CD14-positive monocyte (primary cell): ENCODE measurements around the gene MED8. TPM values are rescaled to one million over a fixed set of nuclear protein-coding genes. Genes with fewer than 3 reads are reported as not detected.

Source experiments
- DNase-seq, 3 donors: peaks; one replicate each; pipeline ENCODE4 v3.0.0-alpha.2; 2011 to 2022
- H2AFZ ChIP-seq: 2 replicates; pipeline ENCODE4 v1.6.0; 2012; ENCODE audit warnings: mild to moderate bottlenecking, low read depth, low read length, inconsistent platforms; ENCODE audit not compliant: insufficient read depth, poor library complexity, severe bottlenecking
- H3K27ac ChIP-seq, 2 donors: 1 replicate in 1 of 2; 2 replicates in 1 of 2; pipeline ENCODE4 v1.5.1; 2012 to 2013; ENCODE audit warnings: low read length in 2 of 2, control low read depth in 1 of 2, inconsistent platforms in 1 of 2, low read depth in 1 of 2, mild to moderate bottlenecking in 1 of 2
- H3K27me3 ChIP-seq, 2 donors: one replicate each; pipeline versions ENCODE4 v1.6.0 to v1.6.1; 2011 to 2013; ENCODE audit warnings: low read length in 2 of 2; ENCODE audit not compliant: control insufficient read depth in 2 of 2, insufficient read depth in 2 of 2
- H3K36me3 ChIP-seq, 2 donors: replicated peaks in 1 of 2; 1 replicate in 1 of 2; 2 replicates in 1 of 2; pipeline versions ENCODE4 v1.5.1 to v1.6.1; 2012 to 2013; ENCODE audit warnings: low read length in 2 of 2, control low read depth in 1 of 2, inconsistent platforms in 1 of 2, mild to moderate bottlenecking in 1 of 2; ENCODE audit not compliant: insufficient read depth in 2 of 2, control insufficient read depth in 1 of 2
- H3K4me1 ChIP-seq, 2 donors: 1 replicate in 1 of 2; 2 replicates in 1 of 2; pipeline versions ENCODE4 v1.5.1 to v1.6.1; 2012 to 2013; ENCODE audit warnings: low read length in 2 of 2, control low read depth in 1 of 2, inconsistent platforms in 1 of 2, mild to moderate bottlenecking in 1 of 2, moderate library complexity in 1 of 2; ENCODE audit not compliant: insufficient read depth in 2 of 2, control insufficient read depth in 1 of 2
- H3K4me2 ChIP-seq: replicated peaks from 2 replicates; pipeline ENCODE3; 2012; ENCODE audit warnings: low read length, moderate library complexity, mild to moderate bottlenecking; ENCODE audit not compliant: poor library complexity, severe bottlenecking; ENCODE audit errors: extremely low read depth
- H3K4me3 ChIP-seq, 3 experiments: fragments of 200-600 bp in 1 of 3; sonication (generic) in 1 of 3; replicated peaks in 1 of 3; 1 replicate in 2 of 3; 2 replicates in 1 of 3; pipeline ENCODE4 v1.5.1; 2011 to 2013; ENCODE audit warnings: low read length in 3 of 3, mild to moderate bottlenecking in 3 of 3, control low read depth in 2 of 3, low read depth in 2 of 3, inconsistent platforms in 1 of 3, moderate library complexity in 1 of 3
- H3K79me2 ChIP-seq: 2 replicates; pipeline ENCODE4 v1.6.0; 2012; ENCODE audit warnings: mild to moderate bottlenecking, control low read depth, inconsistent platforms, low read length, moderate library complexity; ENCODE audit not compliant: insufficient read depth
- H3K9ac ChIP-seq: 2 replicates; pipeline ENCODE4 v1.6.0; 2017; ENCODE audit warnings: low read length, mild to moderate bottlenecking; ENCODE audit not compliant: insufficient read depth, poor library complexity, severe bottlenecking
- H3K9me3 ChIP-seq, 2 donors: replicated peaks in 1 of 2; 1 replicate in 1 of 2; 2 replicates in 1 of 2; pipeline versions ENCODE4 v1.5.1 to v1.6.1; 2012 to 2013; ENCODE audit warnings: low read length in 2 of 2, control low read depth in 1 of 2; ENCODE audit not compliant: control insufficient read depth in 1 of 2, insufficient read depth in 1 of 2
- H4K20me1 ChIP-seq: 2 replicates; pipeline ENCODE4 v1.6.0; 2012; ENCODE audit warnings: mild to moderate bottlenecking, low read length, control low read depth, moderate library complexity; ENCODE audit not compliant: insufficient read depth
- H3K27ac Mint-ChIP-seq, 7 donors: one replicate each; pipeline ENCODE4 v1.8.0; 2020; ENCODE audit warnings: mild to moderate bottlenecking in 7 of 7, mixed read lengths in 7 of 7, moderate library complexity in 6 of 7, inconsistent platforms in 2 of 7
- H3K27me3 Mint-ChIP-seq, 3 donors: one replicate each; pipeline ENCODE4 v1.8.0; 2021 to 2022; ENCODE audit warnings: low read depth in 3 of 3, mild to moderate bottlenecking in 3 of 3, mixed read lengths in 3 of 3, moderate library complexity in 3 of 3, inconsistent platforms in 1 of 3
- H3K36me3 Mint-ChIP-seq, 2 donors: one replicate each; pipeline ENCODE4 v1.8.0; 2020; ENCODE audit warnings: mixed read lengths in 2 of 2, inconsistent platforms in 1 of 2, mild to moderate bottlenecking in 1 of 2
- H3K4me1 Mint-ChIP-seq: one replicate; pipeline ENCODE4 v1.8.0; 2020; ENCODE audit warnings: mild to moderate bottlenecking, mixed read lengths
- H3K4me3 Mint-ChIP-seq, 2 donors: one replicate each; pipeline ENCODE4 v1.8.0; 2020; ENCODE audit warnings: mild to moderate bottlenecking in 2 of 2, mixed read lengths in 2 of 2, moderate library complexity in 1 of 2
- H3K9me3 Mint-ChIP-seq, 7 donors: one replicate each; pipeline ENCODE4 v1.8.0; 2020 to 2022; ENCODE audit warnings: mixed read lengths in 7 of 7, mild to moderate bottlenecking in 6 of 7, moderate library complexity in 6 of 7, inconsistent platforms in 2 of 7
- WGBS: methylation state at CpG from one replicate; pipeline ENCODE4 v1.1.5; 2013; ENCODE audit warnings: missing lambda C conversion rate; ENCODE audit not compliant: insufficient coverage; 5-methylcytosine and 5-hydroxymethylcytosine counted together
- intact Hi-C, 2 donors: fragments of 100-400 bp; cut with micrococcal nuclease; formaldehyde crosslinking; loops; one replicate each; pipeline versions ENCODE4 v1.15.0 to v1.15.1; 2023
- polyA plus RNA-seq, 3 donors: library from polyadenylated mRNA; depleted of rRNA in 1 of 3; unstranded in 2 of 3; stranded (reverse) in 1 of 3; fragments of 300-500 nt in 2 of 3; fragments of >200 nt in 1 of 3; fragmentation: Illumina TruSeq in 2 of 3; gene quantifications; 1 replicate in 2 of 3; 2 replicates in 1 of 3; pipeline ENCODE4 v1.2.3, GENCODE V29; 2012 to 2021
- TF ChIP-seq, protein P1 (sequence below): fragments of 200-600 bp; IDR thresholded peaks from one replicate; pipeline ENCODE4 v1.8.0; 2022; ENCODE audit warnings: antibody characterized with exemption, mild to moderate bottlenecking

MED8 gene
- polyA plus RNA-seq, 3 donors: 16.6 to 41.8 (median 40.7) TPM

DNA sequence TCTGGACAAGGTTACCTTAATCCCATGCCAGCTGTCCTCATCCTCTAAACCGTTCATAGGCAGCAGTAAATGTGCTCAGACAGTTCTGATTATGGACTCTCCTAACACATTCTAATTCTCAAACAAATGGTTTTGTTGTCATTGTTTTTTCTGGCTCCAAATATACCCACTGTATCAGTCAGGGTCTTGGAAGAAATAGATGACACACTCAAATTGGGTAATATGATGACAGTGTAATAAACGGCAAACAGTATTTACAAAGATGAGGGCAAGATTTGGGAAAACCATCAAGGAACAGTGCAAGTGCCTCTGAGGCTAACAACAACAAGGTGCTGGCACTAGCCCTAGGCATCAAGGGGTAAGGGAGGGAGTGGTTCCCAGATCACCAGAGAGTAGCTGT lies 35.1 kb downstream of the MED8 start:
- Mint-ChIP-seq H3K4me1 (peaks cover 25% of the 10 kb centered on the region), H3K4me3 (no peak overlapping the region), H3K27me3 (peaks cover 0 to 2% (median 2%) of the 10 kb centered on the region in 3 donors), H3K9me3 (no peaks in the 10 kb centered on the region), H3K36me3 (peaks cover 4 to 7% of the 10 kb centered on the region in 2 donors), H3K27ac (peak overlapping the region in 1 of 7 donors; percentile 68)
- Histone ChIP-seq H2AFZ (no peak overlapping the region), H3K4me1 (peaks cover 14 to 17% of the 10 kb centered on the region in 2 donors), H3K9ac (no peak overlapping the region), H3K79me2 (peaks cover 7% of the 10 kb centered on the region), H3K4me2 (no peak overlapping the region), H3K36me3 (no peaks in the 10 kb centered on the region), H4K20me1 (peaks cover 8% of the 10 kb centered on the region), H3K27me3 (no peaks in the 10 kb centered on the region), H3K4me3 (no peak overlapping the region), H3K27ac (no peak overlapping the region), H3K9me3 (no peaks in the 10 kb centered on the region)
- TF ChIP-seq, protein P1, sequence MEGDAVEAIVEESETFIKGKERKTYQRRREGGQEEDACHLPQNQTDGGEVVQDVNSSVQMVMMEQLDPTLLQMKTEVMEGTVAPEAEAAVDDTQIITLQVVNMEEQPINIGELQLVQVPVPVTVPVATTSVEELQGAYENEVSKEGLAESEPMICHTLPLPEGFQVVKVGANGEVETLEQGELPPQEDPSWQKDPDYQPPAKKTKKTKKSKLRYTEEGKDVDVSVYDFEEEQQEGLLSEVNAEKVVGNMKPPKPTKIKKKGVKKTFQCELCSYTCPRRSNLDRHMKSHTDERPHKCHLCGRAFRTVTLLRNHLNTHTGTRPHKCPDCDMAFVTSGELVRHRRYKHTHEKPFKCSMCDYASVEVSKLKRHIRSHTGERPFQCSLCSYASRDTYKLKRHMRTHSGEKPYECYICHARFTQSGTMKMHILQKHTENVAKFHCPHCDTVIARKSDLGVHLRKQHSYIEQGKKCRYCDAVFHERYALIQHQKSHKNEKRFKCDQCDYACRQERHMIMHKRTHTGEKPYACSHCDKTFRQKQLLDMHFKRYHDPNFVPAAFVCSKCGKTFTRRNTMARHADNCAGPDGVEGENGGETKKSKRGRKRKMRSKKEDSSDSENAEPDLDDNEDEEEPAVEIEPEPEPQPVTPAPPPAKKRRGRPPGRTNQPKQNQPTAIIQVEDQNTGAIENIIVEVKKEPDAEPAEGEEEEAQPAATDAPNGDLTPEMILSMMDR: no peak
- no peak for DNase-seq
- WGBS: 90% methylated on average over 2 of the region's 2 CpGs
- intact Hi-C loops: loop anchor here in 1 of 2 donors (5.0 kb wide), 1 partner anchor 33 kb away; the partner anchor contains the start of genes MED8 and SZT2

DNA sequence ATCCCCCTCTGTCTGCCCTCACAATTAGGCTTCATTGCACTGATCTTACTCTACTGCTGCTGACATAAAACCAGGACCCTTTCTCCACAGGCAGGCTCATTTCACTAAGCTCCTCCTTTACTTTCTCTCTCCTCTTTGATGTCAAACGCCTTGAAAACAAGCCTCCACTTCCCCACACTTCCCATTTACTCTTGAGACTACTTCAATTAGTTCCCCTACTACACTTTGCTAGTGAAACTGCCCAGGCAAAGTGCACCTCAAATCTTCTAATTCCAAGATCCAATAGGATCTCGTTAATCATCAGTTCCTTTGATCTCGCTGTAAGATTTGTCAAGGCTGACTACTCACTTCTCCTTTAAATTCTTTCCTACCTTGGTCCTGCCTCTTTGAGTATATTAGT lies 36.7 kb downstream of the MED8 start:
- Histone ChIP-seq H3K36me3 (no peaks in the 10 kb centered on the region), H2AFZ (no peak overlapping the region), H3K4me2 (no peak overlapping the region), H3K4me3 (no peak overlapping the region), H3K27ac (no peak overlapping the region), H3K4me1 (peaks cover 4 to 6% of the 10 kb centered on the region in 2 donors), H3K9ac (no peak overlapping the region), H3K9me3 (no peaks in the 10 kb centered on the region), H3K27me3 (no peaks in the 10 kb centered on the region), H3K79me2 (no peaks in the 10 kb centered on the region), H4K20me1 (no peaks in the 10 kb centered on the region)
- WGBS: 8% methylated on average over 1 of the region's 3 CpGs
- TF ChIP-seq, protein P1: no peak
- intact Hi-C loops: loop anchor here in 1 of 2 donors (5.0 kb wide), 1 partner anchor 34 kb away; the partner anchor contains the start of genes MED8 and SZT2
- H3K9me3 Mint-ChIP-seq: no peaks in the 10 kb centered on the region
- H3K4me1 Mint-ChIP-seq: peaks cover 21% of the 10 kb centered on the region
- H3K4me3 Mint-ChIP-seq: no peak overlapping the region
- peaks cover 4 to 7% of the 10 kb centered on the region in 2 donors for H3K36me3 Mint-ChIP-seq
- peak overlapping the region in 3 of 7 donors; percentile 2 to 49 (median 35) for H3K27ac Mint-ChIP-seq
- H3K27me3 Mint-ChIP-seq: peaks cover 0 to 5% (median 2%) of the 10 kb centered on the region in 3 donors
- no peak for DNase-seq
